Measurements from ENCODE around the gene TMEM176A.

Gene TMEM176A

GRCh38 chr7:150849204-150849775 is 48.7 kb downstream of the TMEM176A start:
- DNase-seq (ENCODE audit: low read depth), result no peak

GRCh38 chr7:150850273-150850672 is 49.7 kb downstream of the TMEM176A start:
- DNase-seq (ENCODE audit: low read depth), result no peak

- no peak for DNase-seq (ENCODE audit: low read depth)
Measured at GRCh38 chr7:150851492-150852370, 51.2 kb downstream of the TMEM176A start.

GRCh38 chr7:150852371-150852905 is 51.9 kb downstream of the TMEM176A start, which contains the start of gene AOC1:
Gene AOC1, plus strand, starts transcription at chr7:150852517. Its CDS starts 3,954 bp downstream, at chr7:150856471.
- no peak for DNase-seq (ENCODE audit: low read depth)

GRCh38 chr7:150854066-150855000 is 53.8 kb downstream of the TMEM176A start:
- no peak for DNase-seq (ENCODE audit: low read depth)

Data from activated gamma-delta T cell treated with anti-CD3 and anti-CD28 coated beads, Interleukin-2, amount 50 U/mL, for 16 hours (primary cell).